Endothelial cell of umbilical vein (primary cell): ENCODE measurements around the gene TAMALIN.

Experiments used
- CTCF ChIP-seq, 2 donors: IDR thresholded peaks; 1 replicate in 1 of 2; 2 replicates in 1 of 2; pipeline ENCODE4 v1.5.1; 2011; ENCODE audit warnings: low read length in 2 of 2, mild to moderate bottlenecking in 2 of 2, moderate library complexity in 2 of 2, control low read depth in 1 of 2, inconsistent platforms in 1 of 2, low read depth in 1 of 2; ENCODE audit not compliant: insufficient read depth in 1 of 2; ENCODE audit errors: extremely low read depth in 1 of 2
- EZH2 ChIP-seq: IDR thresholded peaks from 2 replicates; pipeline ENCODE4 v1.6.1; 2012; ENCODE audit warnings: borderline replicate concordance, low read depth, mild to moderate bottlenecking, moderate library complexity, low read length, inconsistent platforms; ENCODE audit not compliant: severe bottlenecking
- FOS ChIP-seq: IDR thresholded peaks from 2 replicates; pipeline ENCODE4 v1.6.1; 2011; ENCODE audit warnings: mild to moderate bottlenecking, low read length, moderate library complexity, borderline replicate concordance; ENCODE audit not compliant: insufficient read depth
- POLR2AphosphoS5 ChIP-seq: IDR thresholded peaks from 2 replicates; pipeline ENCODE4 v1.6.1; 2012; ENCODE audit warnings: low read depth, mild to moderate bottlenecking, control low read depth, low read length, moderate library complexity; ENCODE audit not compliant: insufficient read depth

GRCh38 chr12:51980051-51980808, 26.5 kb upstream of the TAMALIN start:
- TF ChIP-seq CTCF (IDR thresholded peaks at IDR 0.05; ENCODE audit: extremely low read depth in 1 of 2, insufficient read depth in 1 of 2, low read depth in 1 of 2, low read length in 2 of 2) (peak; percentile 90 to 97), EZH2 (no peak), POLR2AphosphoS5 (no peak), FOS (no peak)
